Erythroblast (primary cell): ENCODE measurements around the gene PCED1B.
"Not testable (repeated sequence)": the region's sequence is repeated elsewhere in the genome, so short reads cannot be mapped to it uniquely, and the experiment has no call there.

Source experiments
- DNase-seq, 2 experiments: peaks; one replicate each; lab custom pipeline; 2025; lab: John Stamatoyannopoulos, UW
- GATA1 ChIP-seq: IDR thresholded peaks from 2 replicates; pipeline ENCODE4 v1.6.1; 2011; ENCODE audit warnings: low read depth, mild to moderate bottlenecking, control low read depth, low read length, moderate library complexity
- POLR2A ChIP-seq: IDR thresholded peaks from 2 replicates; pipeline ENCODE4 v1.6.1; 2011; ENCODE audit warnings: mild to moderate bottlenecking, low read length

The PCED1B gene

DNA sequence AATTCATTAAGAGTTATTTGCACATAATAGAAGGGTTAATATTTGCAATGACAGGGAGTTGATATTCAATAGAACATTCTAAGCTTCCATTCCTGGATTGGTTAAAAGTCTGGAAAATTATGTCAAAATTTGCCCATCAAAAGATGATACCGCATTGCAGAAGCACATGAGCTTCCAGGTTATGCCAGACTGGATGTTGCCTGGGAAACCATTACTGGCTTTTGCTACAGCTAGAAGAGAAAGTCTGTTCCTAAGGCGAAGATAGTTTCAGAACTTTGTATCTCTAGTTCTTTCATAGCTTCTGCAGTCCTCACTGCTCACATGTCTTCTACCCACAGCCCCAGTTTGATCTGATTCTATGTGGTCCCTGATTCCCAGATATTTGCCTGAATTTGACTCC lies 122.8 kb downstream of the PCED1B start:
- DNase-seq = no peak

GRCh38 chr12:47205532-47206449 lies 126.4 kb downstream of the PCED1B start:
- DNase-seq = peak; percentile 69 to 73
- TF ChIP-seq POLR2A (peak; percentile 43), GATA1 (no peak)

More for the DNA sequence above, 122.8 kb downstream of the PCED1B start:
- no peak for TF ChIP-seq POLR2A
- no peak for TF ChIP-seq GATA1

DNA sequence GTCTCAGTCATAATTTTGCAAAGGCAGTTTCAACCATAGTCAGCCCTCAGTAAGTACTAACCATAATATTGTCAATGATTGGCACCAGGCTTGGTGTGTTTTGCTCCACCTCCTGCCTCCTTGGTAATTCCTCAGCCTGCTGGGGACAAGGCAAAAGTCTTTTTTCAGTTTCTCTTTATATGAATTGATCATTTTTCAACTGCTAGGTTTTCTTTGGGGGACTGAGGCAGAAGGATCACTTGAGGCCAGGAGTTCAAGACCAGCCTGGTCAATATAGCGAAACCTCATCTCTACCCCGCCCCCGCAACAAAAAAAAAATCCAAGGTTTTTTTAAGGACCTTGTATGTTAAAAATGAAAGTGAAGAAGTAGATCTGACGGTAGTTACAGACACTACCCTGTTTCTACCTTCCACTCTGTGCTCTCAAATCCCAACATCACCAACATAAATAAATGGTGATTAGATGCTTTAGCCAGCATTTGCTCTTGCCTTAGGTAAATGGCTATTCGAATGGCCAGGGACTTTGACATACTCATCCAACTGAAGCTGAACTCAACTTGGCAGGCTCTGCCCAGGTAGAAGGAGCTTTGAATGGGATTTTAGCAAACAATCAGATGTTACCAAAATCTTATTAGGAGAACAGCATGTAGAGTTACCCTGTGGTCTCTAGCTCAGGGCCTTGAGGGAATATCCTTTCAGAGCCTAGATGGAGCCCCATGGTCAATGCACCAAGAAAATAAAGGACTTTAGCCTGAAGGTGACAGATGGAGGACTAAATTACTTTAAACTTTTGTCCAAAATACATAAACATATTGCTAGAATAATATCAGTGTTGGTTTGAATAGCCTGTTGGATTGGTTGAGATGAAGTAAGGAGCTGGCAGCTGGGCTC lies 127.3 kb downstream of the PCED1B start:
- peak; percentile 46 to 63 for DNase-seq

GRCh38 chr12:47207340-47207717 lies 127.9 kb downstream of the PCED1B start:
- no peak for TF ChIP-seq GATA1
- TF ChIP-seq POLR2A = peak; percentile 82
- peak; percentile 92 to 95 for DNase-seq

More for the DNA sequence above, 127.3 kb downstream of the PCED1B start:
- TF ChIP-seq POLR2A (no peak), GATA1 (no peak)

DNA sequence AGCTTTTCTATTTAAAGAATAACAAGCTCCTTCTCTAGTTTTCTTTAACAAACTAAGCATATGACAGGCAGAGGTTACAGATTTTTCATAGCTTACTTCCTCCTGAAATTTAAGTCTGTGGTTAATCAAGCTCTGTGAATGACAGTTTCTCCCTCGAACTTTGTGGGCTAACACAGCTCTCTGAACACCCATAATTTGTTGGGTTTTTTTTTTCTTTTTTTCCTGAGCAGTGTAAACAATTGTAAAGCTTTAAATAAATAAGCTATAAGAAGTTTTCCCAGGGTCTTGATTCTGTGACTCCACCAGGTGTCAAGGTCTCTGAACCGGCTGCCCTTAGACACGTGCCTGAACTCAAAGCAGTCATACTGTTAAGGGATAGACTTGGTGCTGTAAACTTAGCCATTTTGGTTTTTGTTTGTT lies 128.4 kb downstream of the PCED1B start:
- TF ChIP-seq GATA1 (no peak), POLR2A (no peak)
- peak in 1 of 2 experiments; percentile 28 for DNase-seq

DNA sequence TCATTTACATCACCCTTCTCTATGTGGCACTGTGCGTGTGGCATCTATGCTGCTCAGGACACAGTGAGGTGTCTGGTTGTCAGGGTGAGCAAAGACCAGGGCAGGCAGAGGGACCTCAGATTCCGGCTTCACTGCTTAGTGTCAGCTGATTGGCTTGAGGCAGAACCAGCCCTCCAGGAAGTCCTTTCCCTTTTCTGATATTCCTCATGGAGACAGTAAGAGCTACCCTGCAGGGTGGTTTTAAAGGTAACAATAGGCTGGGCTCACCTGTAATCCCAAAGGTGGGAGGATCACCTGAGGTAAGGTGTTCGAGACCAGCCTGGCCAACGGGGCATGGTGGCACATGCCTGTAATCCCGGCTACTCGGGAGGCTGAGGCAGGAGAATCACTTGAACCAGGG lies 129.6 kb downstream of the PCED1B start:
- TF ChIP-seq POLR2A = no peak
- no peak for TF ChIP-seq GATA1
- no peak for DNase-seq

DNA sequence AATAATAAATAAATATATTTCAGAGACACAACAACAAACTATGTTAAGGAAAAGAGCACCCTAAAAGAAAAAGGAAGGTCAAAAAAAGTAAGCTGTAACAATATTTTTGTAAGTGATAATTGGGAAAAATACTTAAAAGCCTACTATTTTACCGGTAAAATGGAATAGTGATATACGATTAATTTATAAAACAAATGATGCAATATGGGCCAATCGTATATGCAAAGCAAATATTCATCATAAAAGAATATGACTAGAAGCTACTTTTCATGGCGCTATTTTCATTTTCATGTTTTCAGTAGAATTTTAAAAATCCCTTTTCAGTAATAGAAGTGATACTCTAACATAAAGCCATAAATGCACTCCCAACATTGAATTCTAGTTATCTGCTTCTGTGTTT lies 131.4 kb downstream of the PCED1B start:
- TF ChIP-seq POLR2A (no peak), GATA1 (no peak)
- no peak for DNase-seq

- no peak for DNase-seq
- no peak for TF ChIP-seq POLR2A
- no peak for TF ChIP-seq GATA1
Observed at GRCh38 chr12:47212701-47213039, 133.2 kb downstream of the PCED1B start.

- no peak for DNase-seq
- TF ChIP-seq POLR2A (no peak), GATA1 (no peak)
Observed at GRCh38 chr12:47213396-47213795, 134.0 kb downstream of the PCED1B start.

- DNase-seq = no peak
- TF ChIP-seq POLR2A (no peak), GATA1 (no peak)
Observed at GRCh38 chr12:47214001-47214619, 134.7 kb downstream of the PCED1B start.

DNA sequence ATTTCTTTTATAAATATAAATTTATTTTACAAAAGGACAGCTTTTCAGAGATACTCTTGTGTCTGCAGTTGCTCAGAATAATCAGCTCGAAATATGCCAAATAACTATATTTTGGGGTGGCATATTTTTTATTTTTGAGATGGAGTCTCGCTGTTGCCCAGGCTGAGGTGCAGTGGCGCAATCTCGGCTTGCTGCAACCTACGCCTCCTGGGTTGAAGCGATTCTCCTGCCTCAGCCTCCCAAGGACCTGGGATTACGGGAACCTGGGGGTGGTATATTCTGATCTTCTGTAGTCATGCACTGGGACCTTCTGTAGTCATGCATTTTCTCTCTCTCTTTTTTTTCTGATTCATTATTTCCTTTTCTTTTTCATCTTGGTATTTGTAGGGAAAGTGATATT lies 135.3 kb downstream of the PCED1B start:
- no peak for DNase-seq

GRCh38 chr12:47216150-47216677 lies 136.8 kb downstream of the PCED1B start:
- peak; percentile 29 to 48 for DNase-seq
- TF ChIP-seq POLR2A (peak; percentile 49), GATA1 (no peak)

More for the DNA sequence above, 135.3 kb downstream of the PCED1B start:
- TF ChIP-seq GATA1 (no peak), POLR2A (no peak)

GRCh38 chr12:47217595-47217869 lies 138.1 kb downstream of the PCED1B start:
- not testable (repeated sequence) for DNase-seq

- DNase-seq = no peak
- TF ChIP-seq POLR2A = no peak
- TF ChIP-seq GATA1 = no peak
Observed at GRCh38 chr12:47218191-47218654, 138.8 kb downstream of the PCED1B start.
